ENCODE measurements around the gene ENTPD6.

DNA sequence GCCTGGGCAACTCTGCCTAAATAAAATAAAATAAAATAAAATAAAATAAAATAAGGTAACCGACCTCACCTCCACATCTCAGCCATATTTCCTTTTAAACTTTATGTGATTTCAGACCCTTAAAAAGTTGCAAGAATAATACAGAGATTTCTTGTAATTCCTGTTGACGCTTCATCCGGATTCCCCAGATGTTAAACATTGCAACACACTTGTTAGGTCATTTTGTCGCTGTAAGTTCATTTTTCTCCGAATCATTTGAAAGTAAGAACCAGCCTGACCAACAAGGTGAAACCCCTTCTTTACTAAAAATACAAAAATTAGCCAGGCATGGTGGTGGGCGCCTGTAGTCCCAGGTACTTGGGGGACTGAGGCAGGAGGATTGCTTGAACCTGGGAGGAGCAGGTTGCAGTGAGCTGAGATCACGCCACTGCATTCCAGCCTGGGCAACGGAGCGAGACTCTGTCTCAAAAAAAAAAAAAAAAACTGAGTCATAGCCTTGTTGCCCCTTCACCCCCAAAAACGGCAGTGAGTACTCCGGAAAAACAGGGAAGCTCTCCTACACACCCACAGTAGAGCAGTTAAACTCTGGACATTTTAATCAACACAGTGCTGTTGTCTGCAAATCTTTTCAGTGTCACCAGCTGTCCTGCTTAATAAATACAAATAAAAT is 58.2 kb downstream of the ENTPD6 start:
- TF ChIP-seq, protein P1, sequence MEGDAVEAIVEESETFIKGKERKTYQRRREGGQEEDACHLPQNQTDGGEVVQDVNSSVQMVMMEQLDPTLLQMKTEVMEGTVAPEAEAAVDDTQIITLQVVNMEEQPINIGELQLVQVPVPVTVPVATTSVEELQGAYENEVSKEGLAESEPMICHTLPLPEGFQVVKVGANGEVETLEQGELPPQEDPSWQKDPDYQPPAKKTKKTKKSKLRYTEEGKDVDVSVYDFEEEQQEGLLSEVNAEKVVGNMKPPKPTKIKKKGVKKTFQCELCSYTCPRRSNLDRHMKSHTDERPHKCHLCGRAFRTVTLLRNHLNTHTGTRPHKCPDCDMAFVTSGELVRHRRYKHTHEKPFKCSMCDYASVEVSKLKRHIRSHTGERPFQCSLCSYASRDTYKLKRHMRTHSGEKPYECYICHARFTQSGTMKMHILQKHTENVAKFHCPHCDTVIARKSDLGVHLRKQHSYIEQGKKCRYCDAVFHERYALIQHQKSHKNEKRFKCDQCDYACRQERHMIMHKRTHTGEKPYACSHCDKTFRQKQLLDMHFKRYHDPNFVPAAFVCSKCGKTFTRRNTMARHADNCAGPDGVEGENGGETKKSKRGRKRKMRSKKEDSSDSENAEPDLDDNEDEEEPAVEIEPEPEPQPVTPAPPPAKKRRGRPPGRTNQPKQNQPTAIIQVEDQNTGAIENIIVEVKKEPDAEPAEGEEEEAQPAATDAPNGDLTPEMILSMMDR (IDR thresholded peaks at IDR 0.05), result no peak
- no peak for TF ChIP-seq POLR2A (IDR thresholded peaks at IDR 0.05)

Data from heart left ventricle (tissue), 13 donors.